Measurements from ENCODE around the gene SURF1.
"Not testable (repeated sequence)": the region's sequence is repeated elsewhere in the genome, so short reads cannot be mapped to it uniquely, and the experiment has no call there.

The SURF1 gene

GRCh38 chr9:133341369-133342068 lies 14.8 kb downstream of the SURF1 start:
- TF ChIP-seq CTCF (IDR thresholded peaks at IDR 0.05): no peak
- H3K36me3 Mint-ChIP-seq (ENCODE audit: low read depth): peaks cover 36% of the 10 kb centered on the region
- no peak overlapping the region for H3K4me3 Mint-ChIP-seq
- H3K9me3 Mint-ChIP-seq: no peaks in the 10 kb centered on the region
- H3K27me3 Mint-ChIP-seq (ENCODE audit: low read depth, poor library complexity): no peaks in the 10 kb centered on the region
- DNase-seq: no peak
- peaks cover 14% of the 10 kb centered on the region for H3K4me1 Mint-ChIP-seq
- no peak overlapping the region for H3K27ac Mint-ChIP-seq

GRCh38 chr9:133340916-133341315 lies 15.4 kb downstream of the SURF1 start:
- no peak overlapping the region for H3K27ac Mint-ChIP-seq
- peaks cover 30% of the 10 kb centered on the region for H3K36me3 Mint-ChIP-seq (ENCODE audit: low read depth)
- no peak for TF ChIP-seq CTCF (IDR thresholded peaks at IDR 0.05)
- H3K4me3 Mint-ChIP-seq: no peak overlapping the region
- H3K27me3 Mint-ChIP-seq (ENCODE audit: low read depth, poor library complexity): no peaks in the 10 kb centered on the region
- DNase-seq: no peak
- no peaks in the 10 kb centered on the region for H3K9me3 Mint-ChIP-seq
- H3K4me1 Mint-ChIP-seq: peaks cover 13% of the 10 kb centered on the region

GRCh38 chr9:133340256-133340655 lies 16.0 kb downstream of the SURF1 start:
- no peaks in the 10 kb centered on the region for H3K27me3 Mint-ChIP-seq (ENCODE audit: low read depth, poor library complexity)
- H3K27ac Mint-ChIP-seq: no peak overlapping the region
- H3K36me3 Mint-ChIP-seq (ENCODE audit: low read depth): peaks cover 32% of the 10 kb centered on the region
- peaks cover 19% of the 10 kb centered on the region for H3K4me1 Mint-ChIP-seq
- H3K4me3 Mint-ChIP-seq: no peak overlapping the region
- DNase-seq: no peak
- no peak for TF ChIP-seq CTCF (IDR thresholded peaks at IDR 0.05)
- H3K9me3 Mint-ChIP-seq: no peaks in the 10 kb centered on the region

- peaks cover 31% of the 10 kb centered on the region for H3K36me3 Mint-ChIP-seq (ENCODE audit: low read depth)
- TF ChIP-seq CTCF (IDR thresholded peaks at IDR 0.05): no peak
- DNase-seq: no peak
- no peaks in the 10 kb centered on the region for H3K9me3 Mint-ChIP-seq
- no peak overlapping the region for H3K27ac Mint-ChIP-seq
- H3K4me1 Mint-ChIP-seq: peaks cover 25% of the 10 kb centered on the region
- no peak overlapping the region for H3K4me3 Mint-ChIP-seq
- no peaks in the 10 kb centered on the region for H3K27me3 Mint-ChIP-seq (ENCODE audit: low read depth, poor library complexity)
Measured at GRCh38 chr9:133339641-133340040, 16.6 kb downstream of the SURF1 start.

- no peak for TF ChIP-seq CTCF (IDR thresholded peaks at IDR 0.05)
- Mint-ChIP-seq H3K9me3 (no peaks in the 10 kb centered on the region), H3K27ac (peak within 1 kb of the TSS; percentile 95), H3K4me1 (peaks cover 25% of the 10 kb centered on the region), H3K4me3 (peak within 1 kb of the TSS; percentile 97), H3K36me3 (ENCODE audit: low read depth) (peaks cover 58% of the 10 kb centered on the region), H3K27me3 (ENCODE audit: low read depth, poor library complexity) (no peaks in the 10 kb centered on the region)
- peak; percentile 91 for DNase-seq
Measured at GRCh38 chr9:133335924-133336811, 20.1 kb downstream of the SURF1 start, which contains the start of gene SURF6. Gene SURF6, minus strand, starts transcription at chr9:133336188. Its CDS starts 56 bp downstream, at chr9:133336132.

- H3K27me3 Mint-ChIP-seq (ENCODE audit: low read depth, poor library complexity); H3K9me3 Mint-ChIP-seq; H3K27ac Mint-ChIP-seq; DNase-seq: not testable (repeated sequence)
- Mint-ChIP-seq H3K36me3 (ENCODE audit: low read depth) (peaks cover 61% of the 10 kb centered on the region), H3K4me3 (peak overlapping the region; percentile 97), H3K4me1 (peaks cover 25% of the 10 kb centered on the region)
Measured at GRCh38 chr9:133334888-133335287, 21.4 kb downstream of the SURF1 start.

Measured in nephron progenitor cell (in vitro differentiated cells).